ENCODE data around the gene QKI. TPM values are rescaled to one million over a fixed set of nuclear protein-coding genes. Genes with fewer than 3 reads are reported as not detected.

Gene QKI
- total RNA-seq, 1 donor, result 212 TPM

DNA sequence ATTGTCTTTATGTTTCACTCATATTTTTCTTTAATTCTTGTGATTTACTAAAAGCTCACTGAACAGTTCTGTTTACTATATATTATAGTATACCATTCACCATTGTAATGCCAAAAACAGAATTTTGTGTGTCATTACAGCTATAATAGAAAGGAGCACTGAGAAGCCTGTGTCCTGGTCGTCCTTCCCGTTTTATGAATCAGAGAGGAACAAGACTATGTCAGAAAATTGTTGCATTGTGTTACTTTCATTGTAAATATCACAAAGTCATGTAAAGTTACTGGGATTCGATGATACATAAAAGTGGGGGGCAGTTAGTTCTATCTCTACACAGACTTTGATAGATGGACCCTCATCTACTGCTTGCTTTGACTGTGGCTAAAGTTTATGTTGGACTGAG, 145.1 kb downstream of the QKI start:
- TF ChIP-seq, protein P1, sequence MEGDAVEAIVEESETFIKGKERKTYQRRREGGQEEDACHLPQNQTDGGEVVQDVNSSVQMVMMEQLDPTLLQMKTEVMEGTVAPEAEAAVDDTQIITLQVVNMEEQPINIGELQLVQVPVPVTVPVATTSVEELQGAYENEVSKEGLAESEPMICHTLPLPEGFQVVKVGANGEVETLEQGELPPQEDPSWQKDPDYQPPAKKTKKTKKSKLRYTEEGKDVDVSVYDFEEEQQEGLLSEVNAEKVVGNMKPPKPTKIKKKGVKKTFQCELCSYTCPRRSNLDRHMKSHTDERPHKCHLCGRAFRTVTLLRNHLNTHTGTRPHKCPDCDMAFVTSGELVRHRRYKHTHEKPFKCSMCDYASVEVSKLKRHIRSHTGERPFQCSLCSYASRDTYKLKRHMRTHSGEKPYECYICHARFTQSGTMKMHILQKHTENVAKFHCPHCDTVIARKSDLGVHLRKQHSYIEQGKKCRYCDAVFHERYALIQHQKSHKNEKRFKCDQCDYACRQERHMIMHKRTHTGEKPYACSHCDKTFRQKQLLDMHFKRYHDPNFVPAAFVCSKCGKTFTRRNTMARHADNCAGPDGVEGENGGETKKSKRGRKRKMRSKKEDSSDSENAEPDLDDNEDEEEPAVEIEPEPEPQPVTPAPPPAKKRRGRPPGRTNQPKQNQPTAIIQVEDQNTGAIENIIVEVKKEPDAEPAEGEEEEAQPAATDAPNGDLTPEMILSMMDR (IDR thresholded peaks at IDR 0.05; ENCODE audit: extremely low read depth, low read depth, low read length), result no peak
- Histone ChIP-seq H3K36me3 (ENCODE audit: insufficient read depth, low read length) (peaks cover 23% of the 10 kb centered on the region), H2AFZ (ENCODE audit: low read length) (no peak overlapping the region), H3K4me2 (ENCODE audit: insufficient read depth, low read length) (no peak overlapping the region), H3K79me2 (ENCODE audit: insufficient read depth, low read length) (peaks cover 54% of the 10 kb centered on the region), H3K27ac (ENCODE audit: low read depth, low read length) (no peak overlapping the region), H3K4me1 (ENCODE audit: insufficient read depth, low read length) (no peaks in the 10 kb centered on the region), H4K20me1 (ENCODE audit: insufficient read depth, low read length) (peaks cover 2% of the 10 kb centered on the region), H3K4me3 (ENCODE audit: insufficient read depth, low read length) (no peak overlapping the region), H3K27me3 (ENCODE audit: insufficient read depth, low read length) (no peaks in the 10 kb centered on the region), H3K9me3 (ENCODE audit: low read depth, low read length) (no peaks in the 10 kb centered on the region)
- no peak for DNase-seq (ENCODE audit: insufficient read length, low spot score, missing footprints)

DNA sequence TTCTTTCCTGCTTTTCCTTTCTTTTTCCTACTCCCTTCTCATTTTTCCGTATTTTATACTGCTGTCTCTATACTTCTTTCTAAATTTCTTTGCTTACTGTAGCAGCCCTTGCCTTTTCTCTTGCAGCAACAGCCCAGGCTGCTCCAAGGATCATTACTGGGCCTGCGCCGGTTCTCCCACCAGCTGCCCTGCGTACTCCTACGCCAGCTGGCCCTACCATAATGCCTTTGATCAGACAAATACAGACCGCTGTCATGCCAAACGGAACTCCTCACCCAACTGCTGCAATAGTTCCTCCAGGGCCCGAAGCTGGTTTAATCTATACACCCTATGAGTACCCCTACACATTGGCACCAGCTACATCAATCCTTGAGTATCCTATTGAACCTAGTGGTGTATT, 148.8 kb downstream of the QKI start:
- Histone ChIP-seq H3K79me2 (ENCODE audit: insufficient read depth, low read length) (peaks cover 30% of the 10 kb centered on the region), H3K27me3 (ENCODE audit: insufficient read depth, low read length) (no peaks in the 10 kb centered on the region), H3K36me3 (ENCODE audit: insufficient read depth, low read length) (peaks cover 27% of the 10 kb centered on the region), H3K4me3 (ENCODE audit: insufficient read depth, low read length) (no peak overlapping the region), H2AFZ (ENCODE audit: low read length) (no peak overlapping the region), H3K9me3 (ENCODE audit: low read depth, low read length) (no peaks in the 10 kb centered on the region), H3K4me1 (ENCODE audit: insufficient read depth, low read length) (no peaks in the 10 kb centered on the region), H3K4me2 (ENCODE audit: insufficient read depth, low read length) (no peak overlapping the region), H3K27ac (ENCODE audit: low read depth, low read length) (no peak overlapping the region), H4K20me1 (ENCODE audit: insufficient read depth, low read length) (no peaks in the 10 kb centered on the region)
- DNase-seq (ENCODE audit: insufficient read length, low spot score, missing footprints), result no peak
- TF ChIP-seq, protein P1 (IDR thresholded peaks at IDR 0.05; ENCODE audit: extremely low read depth, low read depth, low read length), result no peak

DNA sequence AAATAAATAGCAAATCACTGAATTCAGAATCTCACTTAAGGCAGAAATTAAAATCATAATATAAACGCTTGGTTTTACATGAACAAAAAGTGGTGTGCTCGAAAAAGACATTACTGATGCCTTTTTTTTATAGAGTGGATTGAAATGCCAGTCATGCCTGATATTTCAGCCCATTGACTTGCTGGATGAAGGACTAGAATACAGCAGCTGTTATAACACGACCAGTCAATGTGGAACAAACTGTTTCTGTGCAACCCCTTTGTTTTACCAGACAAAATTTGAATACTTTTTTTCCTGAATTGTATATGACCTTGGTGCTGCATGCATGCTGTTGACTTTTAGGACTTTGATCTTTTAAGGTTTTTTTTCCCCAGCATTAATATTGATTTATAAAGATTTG, 150.0 kb downstream of the QKI start:
- Histone ChIP-seq H3K27ac (ENCODE audit: low read depth, low read length) (no peak overlapping the region), H3K36me3 (ENCODE audit: insufficient read depth, low read length) (peaks cover 21% of the 10 kb centered on the region), H3K4me3 (ENCODE audit: insufficient read depth, low read length) (no peak overlapping the region), H3K27me3 (ENCODE audit: insufficient read depth, low read length) (no peaks in the 10 kb centered on the region), H2AFZ (ENCODE audit: low read length) (no peak overlapping the region), H3K79me2 (ENCODE audit: insufficient read depth, low read length) (peaks cover 23% of the 10 kb centered on the region), H4K20me1 (ENCODE audit: insufficient read depth, low read length) (no peaks in the 10 kb centered on the region), H3K4me2 (ENCODE audit: insufficient read depth, low read length) (no peak overlapping the region), H3K4me1 (ENCODE audit: insufficient read depth, low read length) (no peaks in the 10 kb centered on the region), H3K9me3 (ENCODE audit: low read depth, low read length) (no peaks in the 10 kb centered on the region)
- DNase-seq (ENCODE audit: insufficient read length, low spot score, missing footprints), result no peak
- TF ChIP-seq, protein P1 (IDR thresholded peaks at IDR 0.05; ENCODE audit: extremely low read depth, low read depth, low read length), result no peak

DNA sequence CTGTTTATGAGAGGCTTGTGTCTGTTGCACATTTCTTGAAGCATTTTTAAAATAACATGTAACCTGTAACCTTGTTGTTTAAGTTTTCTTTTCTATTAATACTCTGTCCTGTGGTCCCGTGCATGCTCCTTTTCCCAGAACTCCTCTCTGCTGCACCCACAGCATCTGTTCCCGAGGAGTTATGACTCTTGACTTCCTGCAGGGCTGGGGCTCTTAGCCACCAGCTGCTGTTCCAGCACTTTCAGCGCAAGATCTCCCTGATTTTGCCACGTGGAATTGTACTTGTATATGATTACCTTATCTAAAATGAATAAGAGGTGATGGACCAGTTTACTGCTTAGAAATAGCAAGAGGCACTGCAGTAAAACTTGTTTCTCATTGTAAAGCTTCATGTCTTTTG, 150.6 kb downstream of the QKI start:
- H3K27me3 ChIP-seq (ENCODE audit: insufficient read depth, low read length), result no peaks in the 10 kb centered on the region
- H3K4me1 ChIP-seq (ENCODE audit: insufficient read depth, low read length), result no peaks in the 10 kb centered on the region
- no peak overlapping the region for H3K27ac ChIP-seq (ENCODE audit: low read depth, low read length)
- H3K4me3 ChIP-seq (ENCODE audit: insufficient read depth, low read length), result no peak overlapping the region
- peaks cover 21% of the 10 kb centered on the region for H3K36me3 ChIP-seq (ENCODE audit: insufficient read depth, low read length)
- no peak overlapping the region for H2AFZ ChIP-seq (ENCODE audit: low read length)
- H3K4me2 ChIP-seq (ENCODE audit: insufficient read depth, low read length), result no peak overlapping the region
- TF ChIP-seq, protein P1 (IDR thresholded peaks at IDR 0.05; ENCODE audit: extremely low read depth, low read depth, low read length), result no peak
- DNase-seq (ENCODE audit: insufficient read length, low spot score, missing footprints), result peak; percentile 58
- H4K20me1 ChIP-seq (ENCODE audit: insufficient read depth, low read length), result no peaks in the 10 kb centered on the region
- peaks cover 17% of the 10 kb centered on the region for H3K79me2 ChIP-seq (ENCODE audit: insufficient read depth, low read length)
- H3K9me3 ChIP-seq (ENCODE audit: low read depth, low read length), result no peaks in the 10 kb centered on the region
